Endometrium (tissue), 2 donors: ENCODE measurements around the gene CHAMP1.

ENCODE experiments used
- FAIRE-seq: peaks from 2 replicates; lab custom pipeline; 2012; peaks lifted over from hg19 to GRCh38; lab: Jason Lieb, UNC
- donor health status: control.
- donor health status: control.

The CHAMP1 gene

GRCh38 chr13:114298866-114299265, 15.4 kb upstream of the CHAMP1 start:
- FAIRE-seq: no peak

GRCh38 chr13:114299604-114300305, 14.5 kb upstream of the CHAMP1 start:
- no peak for FAIRE-seq

- no peak for FAIRE-seq
Measured at GRCh38 chr13:114303700-114304327, 10.5 kb upstream of the CHAMP1 start.

GRCh38 chr13:114304346-114305034, 9.8 kb upstream of the CHAMP1 start:
- FAIRE-seq: no peak

GRCh38 chr13:114309086-114309485, 5.2 kb upstream of the CHAMP1 start:
- FAIRE-seq: no peak

GRCh38 chr13:114309806-114310410, 4.4 kb upstream of the CHAMP1 start:
- FAIRE-seq: no peak

GRCh38 chr13:114310956-114311355, 3.3 kb upstream of the CHAMP1 start:
- peak; percentile 48 for FAIRE-seq

- no peak for FAIRE-seq
Measured at GRCh38 chr13:114311387-114311786, 2.9 kb upstream of the CHAMP1 start.

- no peak for FAIRE-seq
Measured at GRCh38 chr13:114311908-114312307, 2.4 kb upstream of the CHAMP1 start.

- FAIRE-seq: no peak
Measured at GRCh38 chr13:114313061-114313860, 1.0 kb upstream of the CHAMP1 start.

GRCh38 chr13:114315074-114315785, 927 bp downstream of the CHAMP1 start:
- no peak for FAIRE-seq

GRCh38 chr13:114318624-114319023, 4.3 kb downstream of the CHAMP1 start:
- no peak for FAIRE-seq

- no peak for FAIRE-seq
Measured at GRCh38 chr13:114319441-114319913, 5.2 kb downstream of the CHAMP1 start.

- no peak for FAIRE-seq
Measured at GRCh38 chr13:114320065-114320464, 5.8 kb downstream of the CHAMP1 start.

- no peak for FAIRE-seq
Measured at GRCh38 chr13:114321256-114321655, 7.0 kb downstream of the CHAMP1 start.

- FAIRE-seq: no peak
Measured at GRCh38 chr13:114323349-114323748, 9.0 kb downstream of the CHAMP1 start.

GRCh38 chr13:114324334-114324733, 10.0 kb downstream of the CHAMP1 start:
- no peak for FAIRE-seq

GRCh38 chr13:114325729-114326128, 11.4 kb downstream of the CHAMP1 start:
- no peak for FAIRE-seq

- FAIRE-seq: no peak
Measured at GRCh38 chr13:114328034-114328433, 13.7 kb downstream of the CHAMP1 start.

- FAIRE-seq: no peak
Measured at GRCh38 chr13:114328595-114328994, 14.3 kb downstream of the CHAMP1 start.

GRCh38 chr13:114330086-114330485, 15.8 kb downstream of the CHAMP1 start:
- no peak for FAIRE-seq
